HEK293 (cell line): ENCODE measurements around the gene PYCR2.

Experiments used
- CTCF ChIA-PET: fragments of 350-600 bp; formaldehyde crosslinking; extraction: SDS; loops from one replicate; lab custom pipeline; 2021; ENCODE audit warnings: antibody characterized with exemption; lab: Yijun Ruan, JAX
- POLR2A ChIA-PET: fragments of 300-600 bp; formaldehyde crosslinking; extraction: SDS; loops from one replicate; lab custom pipeline; 2020; ENCODE audit warnings: antibody characterized with exemption, inconsistent platforms; lab: Yijun Ruan, JAX
- H3K27ac ChIP-seq: fragments of 200-500 bp; sonication (Bioruptor generic); 2 replicates; pipeline ENCODE4 v1.5.1; 2014; ENCODE audit warnings: low read depth, low read length, control low read depth, inconsistent platforms; ENCODE audit errors: extremely low read depth
- H3K36me3 ChIP-seq, 2 experiments: fragments of 200-500 bp in 1 of 2; sonication (Bioruptor generic) in 1 of 2; 1 replicate in 1 of 2; 2 replicates in 1 of 2; pipeline ENCODE4 v1.5.1; 2014 to 2017; ENCODE audit warnings: inconsistent platforms in 2 of 2, low read length in 2 of 2; ENCODE audit not compliant: control insufficient read depth in 2 of 2, insufficient read depth in 1 of 2
- H3K4me1 ChIP-seq: fragments of 200-500 bp; sonication (Bioruptor generic); 2 replicates; pipeline ENCODE4 v1.5.1; 2014; ENCODE audit warnings: mild to moderate bottlenecking, low read length, inconsistent platforms; ENCODE audit not compliant: control insufficient read depth, insufficient read depth
- H3K4me3 ChIP-seq: 2 replicates; pipeline ENCODE4 v1.5.1; 2011; ENCODE audit warnings: low read depth, mild to moderate bottlenecking, control low read depth, low read length, moderate library complexity
- H3K9me3 ChIP-seq: fragments of 200-500 bp; sonication (Bioruptor generic); 2 replicates; pipeline ENCODE4 v1.5.1; 2014; ENCODE audit warnings: low read depth, low read length, inconsistent platforms; ENCODE audit not compliant: control insufficient read depth, insufficient read depth
- EGR2 ChIP-seq: fragments of 450-650 bp; formaldehyde crosslinking; IDR thresholded peaks from 2 replicates; pipeline ENCODE4 v1.5.1; 2016; ENCODE audit warnings: low read depth, missing biosample characterization, missing genetic modification characterization
- FEZF1 ChIP-seq: fragments of 450-650 bp; formaldehyde crosslinking; IDR thresholded peaks from 2 replicates; pipeline ENCODE4 v1.5.1; 2016; ENCODE audit warnings: missing biosample characterization, missing genetic modification characterization
- GFI1B ChIP-seq: fragments of 450-650 bp; formaldehyde crosslinking; IDR thresholded peaks from 2 replicates; pipeline ENCODE4 v1.5.1; 2016; ENCODE audit warnings: missing biosample characterization, missing genetic modification characterization
- KLF1 ChIP-seq: fragments of 450-650 bp; formaldehyde crosslinking; IDR thresholded peaks from 2 replicates; pipeline ENCODE4 v1.5.1; 2016; ENCODE audit warnings: missing biosample characterization, missing genetic modification characterization
- RBAK ChIP-seq: fragments of 450-650 bp; formaldehyde crosslinking; IDR thresholded peaks from 2 replicates; pipeline ENCODE4 v1.5.1; 2016; ENCODE audit warnings: missing biosample characterization, missing genetic modification characterization
- TRIM28 ChIP-seq: IDR thresholded peaks from 2 replicates; pipeline ENCODE4 v1.6.1; 2011; ENCODE audit warnings: low read length, control low read depth, borderline replicate concordance
- WT1 ChIP-seq: fragments of 450-650 bp; formaldehyde crosslinking; IDR thresholded peaks from 2 replicates; pipeline ENCODE4 v1.5.1; 2016; ENCODE audit warnings: missing biosample characterization, missing genetic modification characterization
- ZBTB11 ChIP-seq: fragments of 450-650 bp; formaldehyde crosslinking; conservative IDR thresholded peaks from 2 replicates; pipeline ENCODE4 v1.5.1; 2016; ENCODE audit warnings: low read depth, missing biosample characterization, missing genetic modification characterization
- ZBTB26 ChIP-seq: fragments of 450-650 bp; formaldehyde crosslinking; optimal IDR thresholded peaks from 2 replicates; pipeline ENCODE3; 2016; ENCODE audit warnings: missing biosample characterization, mild to moderate bottlenecking, missing genetic modification characterization
- ZBTB7A ChIP-seq: fragments of 450-650 bp; formaldehyde crosslinking; IDR thresholded peaks from 2 replicates; pipeline ENCODE4 v1.5.1; 2016; ENCODE audit warnings: low read depth, missing biosample characterization, missing genetic modification characterization
- ZNF121 ChIP-seq: fragments of 450-650 bp; formaldehyde crosslinking; IDR thresholded peaks from 2 replicates; pipeline ENCODE4 v1.5.1; 2016; ENCODE audit warnings: missing biosample characterization, missing genetic modification characterization
- ZNF148 ChIP-seq: fragments of 450-650 bp; formaldehyde crosslinking; IDR thresholded peaks from 2 replicates; pipeline ENCODE4 v1.5.0; 2017; ENCODE audit warnings: missing biosample characterization, missing genetic modification characterization, borderline replicate concordance
- ZNF169 ChIP-seq: fragments of 450-650 bp; formaldehyde crosslinking; IDR thresholded peaks from 2 replicates; pipeline ENCODE4 v1.5.1; 2016; ENCODE audit warnings: missing biosample characterization, missing genetic modification characterization
- ZNF174 ChIP-seq: fragments of 450-650 bp; formaldehyde crosslinking; IDR thresholded peaks from 2 replicates; pipeline ENCODE4 v1.5.0; 2017; ENCODE audit warnings: missing biosample characterization, mild to moderate bottlenecking, missing genetic modification characterization
- ZNF24 ChIP-seq: fragments of 450-650 bp; formaldehyde crosslinking; IDR thresholded peaks from 2 replicates; pipeline ENCODE4 v1.5.1; 2016; ENCODE audit warnings: missing biosample characterization, missing genetic modification characterization
- ZNF433 ChIP-seq: fragments of 450-650 bp; formaldehyde crosslinking; IDR thresholded peaks from 2 replicates; pipeline ENCODE4 v1.5.1; 2016; ENCODE audit warnings: missing biosample characterization, missing genetic modification characterization, low read depth
- ZNF449 ChIP-seq: fragments of 450-650 bp; formaldehyde crosslinking; IDR thresholded peaks from 2 replicates; pipeline ENCODE4 v1.5.1; 2017; ENCODE audit warnings: missing biosample characterization, mild to moderate bottlenecking, missing genetic modification characterization, moderate library complexity
- ZNF561 ChIP-seq: fragments of 450-650 bp; IDR thresholded peaks from 2 replicates; pipeline ENCODE4 v1.5.1; 2018; ENCODE audit warnings: missing biosample characterization, missing genetic modification characterization, borderline replicate concordance
- ZNF600 ChIP-seq: fragments of 450-650 bp; formaldehyde crosslinking; IDR thresholded peaks from 2 replicates; pipeline ENCODE4 v1.5.1; 2016; ENCODE audit warnings: missing biosample characterization, missing genetic modification characterization
- ZNF660 ChIP-seq: fragments of 450-650 bp; IDR thresholded peaks from 2 replicates; pipeline ENCODE4 v1.5.1; 2018; ENCODE audit warnings: missing biosample characterization, mild to moderate bottlenecking, missing genetic modification characterization
- ZNF692 ChIP-seq: fragments of 450-650 bp; formaldehyde crosslinking; IDR thresholded peaks from 2 replicates; pipeline ENCODE4 v1.5.1; 2016; ENCODE audit warnings: missing biosample characterization, missing genetic modification characterization
- ZNF791 ChIP-seq: fragments of 450-650 bp; formaldehyde crosslinking; IDR thresholded peaks from 2 replicates; pipeline ENCODE4 v1.5.1; 2016; ENCODE audit warnings: missing biosample characterization, missing genetic modification characterization

PYCR2 gene

GRCh38 chr1:225921734-225922709 lies 2.0 kb downstream of the PYCR2 start (continued):
- TF ChIP-seq ZNF449 (no peak), ZNF660 (no peak), ZNF24 (tag by site-specific recombination) (no peak), WT1 (no peak), ZNF174 (no peak), EGR2 (tag by site-specific recombination) (no peak), TRIM28 (no peak), ZBTB7A (tag by site-specific recombination) (no peak), ZNF148 (tag by site-specific recombination) (no peak), ZNF169 (tag by site-specific recombination) (no peak), ZNF433 (tag by site-specific recombination) (no peak), ZBTB11 (tag by site-specific recombination) (no peak), KLF1 (no peak), ZBTB26 (tag by site-specific recombination) (peak; percentile 2), ZNF561 (no peak)

GRCh38 chr1:225919906-225920305 lies 4.1 kb downstream of the PYCR2 start:
- H3K9me3 ChIP-seq: no peaks in the 10 kb centered on the region
- peaks cover 30 to 71% of the 10 kb centered on the region in 2 experiments for H3K36me3 ChIP-seq
- peaks cover 11% of the 10 kb centered on the region; the same call in 1 of the 2 replicates for H3K4me1 ChIP-seq
- no peak overlapping the region for H3K4me3 ChIP-seq
- POLR2A ChIA-PET: interaction anchor here (0.8 to 1.4 kb wide), 2 partner anchors 12 to 37 kb away, joined by 3 to 4 read pairs; partner anchors contain the start of gene TMEM63A
- H3K27ac ChIP-seq: 0 out of 2 replicates have a peak overlapping the region, but pooled peaks have one; percentile 20
- CTCF ChIA-PET: interaction anchor here (1.0 to 1.6 kb wide), 4 partner anchors 8 to 445 kb away, joined by 3 to 10 read pairs (median 5); no protein-coding TSS in a partner anchor
- no peak for TF ChIP-seq ZNF121
- TF ChIP-seq ZNF791: no peak
- TF ChIP-seq ZNF561: no peak
- TF ChIP-seq ZNF692 (tag by site-specific recombination): peak; percentile 26; the same call in 1 of the 2 replicates
- peak; percentile 33; the same call in 1 of the 2 replicates for TF ChIP-seq ZNF600 (tag by site-specific recombination)
- TF ChIP-seq GFI1B (tag by site-specific recombination): no peak
- TF ChIP-seq FEZF1: peak; percentile 61; the same call in 1 of the 2 replicates
- TF ChIP-seq RBAK: no peak
